GM19240 (cell line): ENCODE measurements around the gene ATP5MG.

Experiments
- DNase-seq: peaks from one replicate; pipeline ENCODE4 v3.0.0; 2011; ENCODE audit warnings: low spot score; ENCODE audit not compliant: insufficient read length

The ATP5MG gene

GRCh38 chr11:118441770-118442275 is 40.4 kb downstream of the ATP5MG start:
- no peak for DNase-seq

- DNase-seq, result no peak
Measured at GRCh38 chr11:118442301-118442700, 40.9 kb downstream of the ATP5MG start.

- DNase-seq, result no peak
Measured at GRCh38 chr11:118442908-118443589, 41.6 kb downstream of the ATP5MG start.

GRCh38 chr11:118443590-118444218 is 42.3 kb downstream of the ATP5MG start:
- no peak for DNase-seq

GRCh38 chr11:118447423-118447822 is 46.0 kb downstream of the ATP5MG start:
- DNase-seq, result no peak

GRCh38 chr11:118448294-118448693 is 46.9 kb downstream of the ATP5MG start:
- DNase-seq, result no peak

- no peak for DNase-seq
Measured at GRCh38 chr11:118449316-118449918, 48.0 kb downstream of the ATP5MG start.

- DNase-seq, result no peak
Measured at GRCh38 chr11:118450451-118450850, 49.0 kb downstream of the ATP5MG start.
